IMR-90 (cell line): ENCODE measurements around the gene SHOX. TPM values are rescaled to one million over a fixed set of nuclear protein-coding genes. Genes with fewer than 3 reads are reported as not detected.

Experiments used
- ATAC-seq: fragments of 200-7000 bp; cut with Tn5 transposase; 2 replicates; pipeline ENCODE4 v1.9.1; 2020; ENCODE audit warnings: low read depth, mild to moderate bottlenecking, moderate library complexity
- BruUV-seq: library from RNA; stranded (reverse); fragments of 400-500 nt; replicated peaks from 2 replicates; lab custom pipeline; 2021; lab: Mats Ljungman, UMichigan
- CTCF ChIA-PET: fragments of 300-600 bp; formaldehyde crosslinking; extraction: SDS; loops from one replicate; lab custom pipeline; 2021; ENCODE audit warnings: antibody characterized with exemption; lab: Yijun Ruan, JAX
- POLR2A ChIA-PET: fragments of 300-600 bp; sonication (Branson Sonifier 250); formaldehyde crosslinking; loops from one replicate; lab custom pipeline; 2022; ENCODE audit warnings: antibody characterized with exemption; ENCODE audit not compliant: unreplicated experiment; lab: Charles Lee
- DNase-seq: peaks from one replicate; pipeline ENCODE4 v3.0.0; 2013
- H2AFZ ChIP-seq: replicated peaks from 2 replicates; pipeline ENCODE3; 2013; ENCODE audit warnings: low read length, mild to moderate bottlenecking; ENCODE audit not compliant: poor library complexity
- H2AK5ac ChIP-seq: 2 replicates; pipeline ENCODE4 v1.6.1; 2013; ENCODE audit warnings: low read depth, low read length, inconsistent platforms
- H2AK9ac ChIP-seq: replicated peaks from 2 replicates; pipeline ENCODE3; 2013; ENCODE audit warnings: mild to moderate bottlenecking, low read depth, low read length, moderate library complexity; ENCODE audit not compliant: poor library complexity
- H2BK120ac ChIP-seq: 2 replicates; pipeline ENCODE4 v1.6.1; 2013; ENCODE audit warnings: low read depth, low read length, inconsistent platforms
- H2BK15ac ChIP-seq: 3 replicates; pipeline ENCODE4 v1.6.1; 2013; ENCODE audit warnings: low read depth, low read length, inconsistent platforms
- H2BK20ac ChIP-seq: 2 replicates; pipeline ENCODE4 v1.6.1; 2013; ENCODE audit warnings: low read depth, mild to moderate bottlenecking, inconsistent platforms, low read length, moderate library complexity
- H2BK5ac ChIP-seq: 2 replicates; pipeline ENCODE4 v1.6.1; 2013; ENCODE audit warnings: mild to moderate bottlenecking, low read depth, low read length, inconsistent platforms; ENCODE audit not compliant: poor library complexity, severe bottlenecking
- H3K14ac ChIP-seq: replicated peaks from 2 replicates; pipeline ENCODE4 v1.6.1; 2013; ENCODE audit warnings: low read depth, low read length, inconsistent platforms
- H3K18ac ChIP-seq: 2 replicates; pipeline ENCODE4 v1.6.1; 2013; ENCODE audit warnings: low read depth, low read length, control low read depth
- H3K23ac ChIP-seq: 2 replicates; pipeline ENCODE4 v1.6.1; 2013; ENCODE audit warnings: low read depth, low read length, inconsistent platforms
- H3K27ac ChIP-seq: 2 replicates; pipeline ENCODE4 v1.5.1; 2013; ENCODE audit warnings: mild to moderate bottlenecking, control low read depth, low read length; ENCODE audit not compliant: insufficient read depth
- H3K27me3 ChIP-seq: 2 replicates; pipeline ENCODE4 v1.6.1; 2013; ENCODE audit warnings: low read length; ENCODE audit not compliant: control insufficient read depth, insufficient read depth
- H3K36me3 ChIP-seq: 2 replicates; pipeline ENCODE4 v1.6.1; 2013; ENCODE audit warnings: low read length, mixed read lengths; ENCODE audit not compliant: control insufficient read depth, insufficient read depth
- H3K4ac ChIP-seq: 2 replicates; pipeline ENCODE4 v1.6.1; 2013; ENCODE audit warnings: low read depth, low read length, inconsistent platforms
- H3K4me1 ChIP-seq: 2 replicates; pipeline ENCODE4 v1.6.1; 2013; ENCODE audit warnings: low read length, mixed read lengths; ENCODE audit not compliant: control insufficient read depth, insufficient read depth
- H3K4me2 ChIP-seq: 2 replicates; pipeline ENCODE4 v1.6.1; 2013; ENCODE audit warnings: low read depth, mild to moderate bottlenecking, control low read depth, low read length, moderate library complexity
- H3K4me3 ChIP-seq: 2 replicates; pipeline ENCODE4 v1.5.1; 2013; ENCODE audit warnings: low read depth, mild to moderate bottlenecking, control low read depth, low read length, moderate library complexity; ENCODE audit not compliant: insufficient read depth
- H3K56ac ChIP-seq: 2 replicates; pipeline ENCODE4 v1.6.1; 2013; ENCODE audit warnings: low read length, inconsistent platforms; ENCODE audit not compliant: insufficient read depth; ENCODE audit errors: extremely low read depth
- H3K79me1 ChIP-seq, 2 experiments: 2 replicates each; pipeline ENCODE4 v1.6.1; 2013; ENCODE audit warnings: low read length in 2 of 2, inconsistent platforms in 1 of 2, low read depth in 1 of 2
- H3K9ac ChIP-seq: 2 replicates; pipeline ENCODE4 v1.6.1; 2013; ENCODE audit warnings: low read depth, low read length, control low read depth
- H3K9me1 ChIP-seq: 2 replicates; pipeline ENCODE4 v1.6.1; 2013; ENCODE audit warnings: low read length, inconsistent platforms; ENCODE audit not compliant: insufficient read depth
- H3K9me3 ChIP-seq: 2 replicates; pipeline ENCODE4 v1.6.1; 2013; ENCODE audit warnings: low read length; ENCODE audit not compliant: control insufficient read depth, insufficient read depth
- H4K20me1 ChIP-seq: 2 replicates; pipeline ENCODE4 v1.6.1; 2013; ENCODE audit warnings: low read length, inconsistent platforms; ENCODE audit not compliant: insufficient read depth
- H4K5ac ChIP-seq: 2 replicates; pipeline ENCODE4 v1.6.1; 2013; ENCODE audit warnings: mild to moderate bottlenecking, low read depth, low read length, control low read depth
- H4K8ac ChIP-seq, 2 experiments: 2 replicates each; pipeline ENCODE4 v1.6.1; 2013; ENCODE audit warnings: low read depth in 2 of 2, low read length in 2 of 2, control low read depth in 1 of 2, inconsistent platforms in 1 of 2
- H4K91ac ChIP-seq: 2 replicates; pipeline ENCODE4 v1.6.1; 2013; ENCODE audit warnings: low read depth, low read length, inconsistent platforms; ENCODE audit not compliant: insufficient read depth
- BHLHE40 ChIP-seq: fragments of 150-350 bp; IDR thresholded peaks from 2 replicates; pipeline ENCODE4 v1.6.1; 2016; ENCODE audit warnings: mild to moderate bottlenecking, low read depth, low read length
- CEBPB ChIP-seq: IDR thresholded peaks from 2 replicates; pipeline ENCODE4 v1.6.1; 2012; ENCODE audit warnings: low read depth, low read length, improper control_type of control experiment
- CHD1 ChIP-seq: IDR thresholded peaks from 2 replicates; pipeline ENCODE4 v1.6.1; 2012; ENCODE audit warnings: low read depth, low read length, improper control_type of control experiment
- CTCF ChIP-seq: conservative IDR thresholded peaks from 2 replicates; pipeline ENCODE4 v1.5.1; 2012; ENCODE audit warnings: mild to moderate bottlenecking, low read depth, low read length, improper control_type of control experiment
- FOS ChIP-seq: fragments of 150-350 bp; IDR thresholded peaks from 2 replicates; pipeline ENCODE4 v1.6.1; 2016; ENCODE audit warnings: low read depth, low read length
- MAFK ChIP-seq: IDR thresholded peaks from 2 replicates; pipeline ENCODE4 v1.6.1; 2012; ENCODE audit warnings: low read depth, low read length, improper control_type of control experiment
- MAZ ChIP-seq: IDR thresholded peaks from 2 replicates; pipeline ENCODE4 v1.6.1; 2012; ENCODE audit warnings: low read depth, mild to moderate bottlenecking, low read length, improper control_type of control experiment, moderate library complexity, borderline replicate concordance
- MXI1 ChIP-seq: IDR thresholded peaks from 2 replicates; pipeline ENCODE4 v1.6.1; 2012; ENCODE audit warnings: low read depth, mild to moderate bottlenecking, low read length, moderate library complexity, borderline replicate concordance
- NFE2L2 ChIP-seq: fragments of 150-350 bp; IDR thresholded peaks from 2 replicates; pipeline ENCODE4 v1.6.1; 2016; ENCODE audit warnings: low read depth, mild to moderate bottlenecking, low read length
- POLR2A ChIP-seq: IDR thresholded peaks from 2 replicates; pipeline ENCODE4 v1.6.1; 2012; ENCODE audit warnings: mild to moderate bottlenecking, low read depth, low read length
- RAD21 ChIP-seq: IDR thresholded peaks from 2 replicates; pipeline ENCODE4 v1.6.1; 2012; ENCODE audit warnings: low read length, improper control_type of control experiment
- RCOR1 ChIP-seq: IDR thresholded peaks from 2 replicates; pipeline ENCODE4 v1.6.1; 2012; ENCODE audit warnings: mild to moderate bottlenecking, low read length, improper control_type of control experiment; ENCODE audit not compliant: insufficient replicate concordance
- RFX5 ChIP-seq: IDR thresholded peaks from 2 replicates; pipeline ENCODE4 v1.8.0; 2012; ENCODE audit warnings: low read depth, mild to moderate bottlenecking, low read length, moderate library complexity
- SMC3 ChIP-seq: fragments of 150-350 bp; IDR thresholded peaks from 2 replicates; pipeline ENCODE4 v1.6.1; 2016; ENCODE audit warnings: low read depth, mild to moderate bottlenecking, antibody characterized with exemption, low read length, moderate library complexity
- USF2 ChIP-seq: fragments of 150-350 bp; IDR thresholded peaks from 2 replicates; pipeline ENCODE4 v1.6.1; 2017; ENCODE audit warnings: mild to moderate bottlenecking, antibody characterized with exemption, low read length, low read depth
- WGBS, 2 experiments: methylation state at CpG; one replicate each; pipeline versions ENCODE4 v1.1.5 to v1.1.7; 2013; ENCODE audit warnings: missing lambda C conversion rate in 2 of 2; ENCODE audit not compliant: insufficient read length in 1 of 2; ENCODE audit errors: extremely low coverage in 2 of 2; 5-methylcytosine and 5-hydroxymethylcytosine counted together
- dilution Hi-C: fragments of 300-500 bp; cut with HindIII; formaldehyde crosslinking; loops from one replicate; pipeline ENCODE4 v1.14.3; 2018; ENCODE audit warnings: low sequenced_read_pairs; ENCODE audit not compliant: unreplicated experiment
- in situ Hi-C: fragments of 300-500 bp; cut with MboI; formaldehyde crosslinking; loops from 3 replicates; pipeline ENCODE4 v1.14.3; 2019; ENCODE audit warnings: low sequenced_read_pairs, inconsistent platforms, mixed read lengths
- intact Hi-C: fragments of 100-400 bp; cut with micrococcal nuclease; formaldehyde crosslinking; loops from 2 replicates; pipeline ENCODE4 v1.10.0; 2022
- polyA plus RNA-seq, 3 experiments: library from polyadenylated mRNA; depleted of rRNA; stranded (reverse); fragments of >200 nt; gene quantifications; 2 replicates each; pipeline ENCODE4 v1.2.3, GENCODE V29; 2012; ENCODE audit warnings: low replicate concordance in 1 of 3
- total RNA-seq: library from RNA; depleted of rRNA; stranded (reverse); fragments of >200 nt; gene quantifications from 2 replicates; pipeline ENCODE4 v1.2.3, GENCODE V29; 2012

The SHOX gene
- total and polyA plus RNA-seq, 2 of the 4 experiments (the other 2 are of a cell fraction) = not detected

GRCh38 chrX:685120-686032, 54.8 kb downstream of the SHOX start:
- Histone ChIP-seq H2BK5ac (no peak overlapping the region), H3K23ac (no peak overlapping the region), H3K14ac (no peak overlapping the region), H3K9me1 (no peaks in the 10 kb centered on the region), H3K56ac (no peak overlapping the region), H3K9me3 (peaks cover 17% of the 10 kb centered on the region), H4K5ac (no peak overlapping the region), H2AK5ac (no peak overlapping the region), H2AFZ (no peak overlapping the region), H3K4me3 (no peak overlapping the region), H3K18ac (no peak overlapping the region), H3K4ac (no peak overlapping the region), H3K27ac (no peak overlapping the region), H2BK15ac (no peak overlapping the region), H2BK20ac (no peak overlapping the region), H3K4me1 (no peaks in the 10 kb centered on the region), H3K27me3 (no peaks in the 10 kb centered on the region), H3K36me3 (no peaks in the 10 kb centered on the region), H3K9ac (no peak overlapping the region), H4K20me1 (no peaks in the 10 kb centered on the region), H2BK120ac (no peak overlapping the region), H4K91ac (no peak overlapping the region), H4K8ac (no peak overlapping the region), H3K4me2 (no peak overlapping the region), H2AK9ac (no peak overlapping the region), H3K79me1 (no peaks in the 10 kb centered on the region)
- dilution Hi-C loops = no loop called here
- ATAC-seq = no peak
- CTCF ChIA-PET = no interaction called here
- BruUV-seq = no TSS peak
- 69% methylated on average over 8 of the region's 13 CpGs; no CpG with 5 or more reads in 1 of the 2 experiments for WGBS, 2 experiments
- no peak for DNase-seq
- POLR2A ChIA-PET = no interaction called here
- intact Hi-C loops = no loop called here
- in situ Hi-C loops = no loop called here
- TF ChIP-seq USF2 = no peak
- TF ChIP-seq MAZ = no peak
- no peak for TF ChIP-seq MAFK
- no peak for TF ChIP-seq MXI1
- TF ChIP-seq SMC3 = no peak
- TF ChIP-seq RAD21 = no peak
- no peak for TF ChIP-seq RCOR1
- TF ChIP-seq CEBPB = no peak
- no peak for TF ChIP-seq BHLHE40
- TF ChIP-seq RFX5 = no peak
- TF ChIP-seq POLR2A = no peak
- TF ChIP-seq CTCF = no peak
- TF ChIP-seq NFE2L2 = no peak
- TF ChIP-seq FOS = no peak
- no peak for TF ChIP-seq CHD1
